H1 (cell line): Measurements from ENCODE around the gene RNF220. TPM values are rescaled to one million over a fixed set of nuclear protein-coding genes. Genes with fewer than 3 reads are reported as not detected.

Experiments
- CBX5 ChIP-seq: fragments of 300-800, 300-1000 bp; sonication (generic); IDR thresholded peaks from 2 replicates; pipeline ENCODE4 v1.7.1; 2016; ENCODE audit warnings: antibody characterized with exemption, low read length, low read depth
- CTBP2 ChIP-seq: IDR thresholded peaks from 2 replicates; pipeline ENCODE4 v1.7.0; 2011; ENCODE audit warnings: borderline replicate concordance, mild to moderate bottlenecking, moderate library complexity, mixed read lengths, low read length; ENCODE audit not compliant: insufficient read depth, insufficient read length
- PHF8 ChIP-seq: fragments of 200-600 bp; sonication (generic); conservative IDR thresholded peaks from 2 replicates; pipeline ENCODE4 v1.7.1; 2012; ENCODE audit warnings: low read depth, mild to moderate bottlenecking, inconsistent platforms, low read length, moderate library complexity
- POLR2AphosphoS5 ChIP-seq: IDR thresholded peaks from 2 replicates; pipeline ENCODE4 v1.6.1; 2011; ENCODE audit warnings: low read depth, low read length
- polyA plus RNA-seq, 7 experiments: library from polyadenylated mRNA; depleted of rRNA in 3 of 7; stranded (reverse) in 5 of 7; unstranded in 2 of 7; fragments of >200 nt in 5 of 7; fragments of 200-250 nt in 2 of 7; gene quantifications; 1 replicate in 5 of 7; 2 replicates in 1 of 7; 4 replicates in 1 of 7; pipeline versions ENCODE4 v1.2.1 to v1.2.3, GENCODE V29; 2011 to 2013; ENCODE audit warnings: missing spikeins in 2 of 7, mixed read lengths in 2 of 7
- total RNA-seq: library from RNA; stranded (reverse); fragmentation: NEBNext Ultra II Directional; extraction: Animal tissue kit (Norgen Biotek cat#: 25700); gene quantifications from 2 replicates; pipeline ENCODE4 v1.2.1, GENCODE V29; 2021

The RNF220 gene
- total and polyA plus RNA-seq, 2 of the 8 experiments (the other 6 are each of a cell fraction or from before 2014, with no cell fraction given): 123 to 160 TPM

GRCh38 chr1:44442791-44443190 lies 37.7 kb downstream of the RNF220 start (continued):
- TF ChIP-seq CTBP2 (no peak), POLR2AphosphoS5 (no peak), CBX5 (no peak), PHF8 (no peak)
- TF ChIP-seq, all 59 proteins: peak for 0
